K562 (cell line): ENCODE results near the gene IQSEC3.
"Not testable (repeated sequence)": the region's sequence is repeated elsewhere in the genome, so short reads cannot be mapped to it uniquely, and the experiment has no call there.

Source experiments
- BHLHE40 ChIP-seq: IDR thresholded peaks from 2 replicates; pipeline ENCODE4 v1.6.1; 2011; ENCODE audit warnings: low read length, improper control_type of control experiment
- FOXA3 ChIP-seq, 2 experiments: fragments of 450-650 bp in 1 of 2; sonication (generic) in 1 of 2; formaldehyde crosslinking; IDR thresholded peaks in 1 of 2; conservative IDR thresholded peaks in 1 of 2; 2 replicates each; pipeline versions ENCODE4 v1.4.0 to v1.8.0; 2020 to 2022; ENCODE audit warnings: mild to moderate bottlenecking in 2 of 2, missing genetic modification reagents in 1 of 2
- IRF2 ChIP-seq: sonication (generic); formaldehyde crosslinking; IDR thresholded peaks from 2 replicates; pipeline ENCODE4 v1.8.1; 2022; ENCODE audit warnings: mild to moderate bottlenecking, missing genetic modification reagents
- POLR2AphosphoS2 ChIP-seq: IDR thresholded peaks from 2 replicates; pipeline ENCODE4 v1.6.1; 2012; ENCODE audit warnings: low read length, improper control_type of control experiment
- RAD21 ChIP-seq, 2 experiments: fragments of 250-450 bp in 1 of 2; fragments of 450-650 bp in 1 of 2; sonication (Bioruptor Pico) in 1 of 2; formaldehyde crosslinking in 1 of 2; IDR thresholded peaks in 1 of 2; conservative IDR thresholded peaks in 1 of 2; 2 replicates each; pipeline versions ENCODE4 v1.4.0 to v1.8.0; 2020 to 2022; ENCODE audit warnings: mild to moderate bottlenecking in 2 of 2, moderate library complexity in 1 of 2
- TAF1 ChIP-seq: IDR thresholded peaks from 2 replicates; pipeline ENCODE4 v1.6.1; 2011; ENCODE audit warnings: mild to moderate bottlenecking, low read length, moderate library complexity; ENCODE audit not compliant: insufficient read depth, control insufficient read depth, severe bottlenecking; ENCODE audit errors: extremely low read depth
- TARDBP ChIP-seq: fragments of 450-650 bp; IDR thresholded peaks from 2 replicates; pipeline ENCODE4 v1.6.1; 2016
- TEAD2 ChIP-seq: fragments of 450-650 bp; IDR thresholded peaks from 2 replicates; pipeline ENCODE4 v1.6.1; 2016; ENCODE audit warnings: missing genetic modification characterization, control low read depth, missing compliant biosample characterization
- YY1 ChIP-seq, 3 experiments: IDR thresholded peaks; 2 replicates each; pipeline ENCODE4 v1.6.1; 2011; ENCODE audit warnings: low read length in 2 of 3, mild to moderate bottlenecking in 2 of 3, moderate library complexity in 2 of 3, borderline replicate concordance in 1 of 3, control low read depth in 1 of 3, low read depth in 1 of 3; ENCODE audit not compliant: insufficient read depth in 3 of 3, insufficient replicate concordance in 2 of 3, control insufficient read depth in 1 of 3, insufficient read length in 1 of 3; ENCODE audit errors: extremely low read depth in 1 of 3
- TF ChIP-seq, protein P1 (sequence below): sonication (generic); formaldehyde crosslinking; IDR thresholded peaks from 2 replicates; pipeline ENCODE4 v1.8.1; 2023; ENCODE audit warnings: mild to moderate bottlenecking, missing genetic modification reagents
- TF ChIP-seq, protein P2 (sequence below), 3 experiments: IDR thresholded peaks in 2 of 3; conservative IDR thresholded peaks in 1 of 3; 2 replicates each; pipeline ENCODE4 v1.5.1; 2011 to 2012; ENCODE audit warnings: low read length in 3 of 3, mild to moderate bottlenecking in 3 of 3, control low read depth in 2 of 3, improper control_type of control experiment in 1 of 3, inconsistent platforms in 1 of 3, low read depth in 1 of 3, mixed read lengths in 1 of 3, moderate library complexity in 1 of 3; ENCODE audit not compliant: insufficient read depth in 2 of 3
- TF ChIP-seq, protein P3 (sequence below): sonication (generic); formaldehyde crosslinking; IDR thresholded peaks from 2 replicates; pipeline ENCODE4 v1.4.0; 2020; ENCODE audit warnings: mild to moderate bottlenecking, missing genetic modification reagents

DNA sequence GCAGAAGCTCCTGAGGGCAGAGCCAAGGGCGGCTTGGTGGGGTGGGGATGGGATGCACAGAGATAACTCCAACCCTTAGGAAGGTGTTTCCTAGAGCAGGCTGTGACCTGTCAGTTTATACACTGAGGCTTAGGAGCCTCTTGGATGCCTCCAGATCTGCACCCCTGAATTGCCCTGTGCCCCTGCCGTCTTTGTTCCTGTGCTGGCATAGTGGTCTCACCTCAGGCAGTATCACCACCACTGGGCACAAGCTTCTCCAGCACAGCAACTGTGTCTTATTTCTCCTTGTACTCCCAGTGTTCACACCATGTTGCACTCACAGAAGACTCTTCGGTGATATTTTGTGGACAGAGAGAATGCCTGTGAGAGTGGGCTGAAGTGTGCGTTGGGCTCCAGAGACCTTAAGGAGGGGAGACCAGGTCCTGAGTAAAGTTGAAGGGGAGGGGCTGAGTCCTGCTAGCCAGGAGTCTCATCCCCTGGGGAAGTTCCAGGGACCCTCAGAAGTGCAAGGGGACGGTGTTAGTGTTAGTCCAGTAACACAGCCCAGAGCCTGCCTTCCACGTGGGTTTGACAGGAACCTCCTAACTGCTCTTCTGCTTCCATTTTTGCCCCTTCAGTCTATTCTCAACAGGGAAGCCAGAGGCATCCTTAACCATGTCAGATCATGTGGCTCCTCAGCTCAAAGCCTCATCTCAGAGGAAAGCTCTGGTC is 26.9 kb upstream of the IQSEC3 start:
- not testable (repeated sequence) for TF ChIP-seq TARDBP; TAF1; TEAD2 (tag); BHLHE40; FOXA3 (CRISPR knock-in tag; conservative IDR thresholded peaks at IDR 0.05 in 1 of 2, IDR thresholded peaks at IDR 0.05 in 1 of 2); YY1 (IDR thresholded peaks at IDR 0.05; ENCODE audit: borderline replicate concordance in 1 of 3, control insufficient read depth in 1 of 3, extremely low read depth in 1 of 3, insufficient read depth in 3 of 3, insufficient read length in 1 of 3, insufficient replicate concordance in 2 of 3, low read depth in 1 of 3, low read length in 2 of 3); POLR2AphosphoS2; IRF2; RAD21 (CRISPR knock-in tag; conservative IDR thresholded peaks at IDR 0.05 in 1 of 2, IDR thresholded peaks at IDR 0.05 in 1 of 2)
- TF ChIP-seq, protein P1, sequence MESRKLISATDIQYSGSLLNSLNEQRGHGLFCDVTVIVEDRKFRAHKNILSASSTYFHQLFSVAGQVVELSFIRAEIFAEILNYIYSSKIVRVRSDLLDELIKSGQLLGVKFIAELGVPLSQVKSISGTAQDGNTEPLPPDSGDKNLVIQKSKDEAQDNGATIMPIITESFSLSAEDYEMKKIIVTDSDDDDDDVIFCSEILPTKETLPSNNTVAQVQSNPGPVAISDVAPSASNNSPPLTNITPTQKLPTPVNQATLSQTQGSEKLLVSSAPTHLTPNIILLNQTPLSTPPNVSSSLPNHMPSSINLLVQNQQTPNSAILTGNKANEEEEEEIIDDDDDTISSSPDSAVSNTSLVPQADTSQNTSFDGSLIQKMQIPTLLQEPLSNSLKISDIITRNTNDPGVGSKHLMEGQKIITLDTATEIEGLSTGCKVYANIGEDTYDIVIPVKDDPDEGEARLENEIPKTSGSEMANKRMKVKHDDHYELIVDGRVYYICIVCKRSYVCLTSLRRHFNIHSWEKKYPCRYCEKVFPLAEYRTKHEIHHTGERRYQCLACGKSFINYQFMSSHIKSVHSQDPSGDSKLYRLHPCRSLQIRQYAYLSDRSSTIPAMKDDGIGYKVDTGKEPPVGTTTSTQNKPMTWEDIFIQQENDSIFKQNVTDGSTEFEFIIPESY (CRISPR knock-in tag) = not testable (repeated sequence)
- TF ChIP-seq, protein P2, sequence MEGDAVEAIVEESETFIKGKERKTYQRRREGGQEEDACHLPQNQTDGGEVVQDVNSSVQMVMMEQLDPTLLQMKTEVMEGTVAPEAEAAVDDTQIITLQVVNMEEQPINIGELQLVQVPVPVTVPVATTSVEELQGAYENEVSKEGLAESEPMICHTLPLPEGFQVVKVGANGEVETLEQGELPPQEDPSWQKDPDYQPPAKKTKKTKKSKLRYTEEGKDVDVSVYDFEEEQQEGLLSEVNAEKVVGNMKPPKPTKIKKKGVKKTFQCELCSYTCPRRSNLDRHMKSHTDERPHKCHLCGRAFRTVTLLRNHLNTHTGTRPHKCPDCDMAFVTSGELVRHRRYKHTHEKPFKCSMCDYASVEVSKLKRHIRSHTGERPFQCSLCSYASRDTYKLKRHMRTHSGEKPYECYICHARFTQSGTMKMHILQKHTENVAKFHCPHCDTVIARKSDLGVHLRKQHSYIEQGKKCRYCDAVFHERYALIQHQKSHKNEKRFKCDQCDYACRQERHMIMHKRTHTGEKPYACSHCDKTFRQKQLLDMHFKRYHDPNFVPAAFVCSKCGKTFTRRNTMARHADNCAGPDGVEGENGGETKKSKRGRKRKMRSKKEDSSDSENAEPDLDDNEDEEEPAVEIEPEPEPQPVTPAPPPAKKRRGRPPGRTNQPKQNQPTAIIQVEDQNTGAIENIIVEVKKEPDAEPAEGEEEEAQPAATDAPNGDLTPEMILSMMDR (IDR thresholded peaks at IDR 0.05 in 2 of 3, conservative IDR thresholded peaks at IDR 0.05 in 1 of 3; ENCODE audit: insufficient read depth in 2 of 3, low read depth in 1 of 3, low read length in 3 of 3) = not testable (repeated sequence)
- TF ChIP-seq, protein P3, sequence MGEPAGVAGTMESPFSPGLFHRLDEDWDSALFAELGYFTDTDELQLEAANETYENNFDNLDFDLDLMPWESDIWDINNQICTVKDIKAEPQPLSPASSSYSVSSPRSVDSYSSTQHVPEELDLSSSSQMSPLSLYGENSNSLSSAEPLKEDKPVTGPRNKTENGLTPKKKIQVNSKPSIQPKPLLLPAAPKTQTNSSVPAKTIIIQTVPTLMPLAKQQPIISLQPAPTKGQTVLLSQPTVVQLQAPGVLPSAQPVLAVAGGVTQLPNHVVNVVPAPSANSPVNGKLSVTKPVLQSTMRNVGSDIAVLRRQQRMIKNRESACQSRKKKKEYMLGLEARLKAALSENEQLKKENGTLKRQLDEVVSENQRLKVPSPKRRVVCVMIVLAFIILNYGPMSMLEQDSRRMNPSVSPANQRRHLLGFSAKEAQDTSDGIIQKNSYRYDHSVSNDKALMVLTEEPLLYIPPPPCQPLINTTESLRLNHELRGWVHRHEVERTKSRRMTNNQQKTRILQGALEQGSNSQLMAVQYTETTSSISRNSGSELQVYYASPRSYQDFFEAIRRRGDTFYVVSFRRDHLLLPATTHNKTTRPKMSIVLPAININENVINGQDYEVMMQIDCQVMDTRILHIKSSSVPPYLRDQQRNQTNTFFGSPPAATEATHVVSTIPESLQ = not testable (repeated sequence)
